Kidney epithelial cell (primary cell): ENCODE measurements around the gene DTNB. TPM values are rescaled to one million over a fixed set of nuclear protein-coding genes. Genes with fewer than 3 reads are reported as not detected.

ENCODE experiments used
- DNase-seq: peaks from one replicate; pipeline ENCODE4 v3.0.0-alpha.2; 2010; ENCODE audit warnings: low read depth
- H3K27me3 ChIP-seq: 2 replicates; pipeline ENCODE4 v1.6.0; 2011; ENCODE audit warnings: low read length; ENCODE audit not compliant: control insufficient read depth, insufficient read depth
- H3K36me3 ChIP-seq: 2 replicates; pipeline ENCODE4 v1.5.1; 2011; ENCODE audit warnings: low read length; ENCODE audit not compliant: control insufficient read depth, insufficient read depth
- H3K4me3 ChIP-seq: 2 replicates; pipeline ENCODE4 v1.5.1; 2011; ENCODE audit warnings: low read depth, mild to moderate bottlenecking, control low read depth, low read length
- total RNA-seq: library from RNA; depleted of rRNA; stranded (reverse); fragments of >200 nt; gene quantifications from 2 replicates; pipeline ENCODE4 v1.2.3, GENCODE V29; 2015
- TF ChIP-seq, protein P1 (sequence below): IDR thresholded peaks from 2 replicates; pipeline ENCODE4 v1.5.1; 2011; ENCODE audit warnings: mild to moderate bottlenecking, moderate library complexity, low read length, control low read depth, inconsistent platforms; ENCODE audit not compliant: insufficient read depth, poor library complexity, severe bottlenecking

The DTNB gene
- total RNA-seq, 1 donor from 2014 or later = 16.9 TPM

DNA sequence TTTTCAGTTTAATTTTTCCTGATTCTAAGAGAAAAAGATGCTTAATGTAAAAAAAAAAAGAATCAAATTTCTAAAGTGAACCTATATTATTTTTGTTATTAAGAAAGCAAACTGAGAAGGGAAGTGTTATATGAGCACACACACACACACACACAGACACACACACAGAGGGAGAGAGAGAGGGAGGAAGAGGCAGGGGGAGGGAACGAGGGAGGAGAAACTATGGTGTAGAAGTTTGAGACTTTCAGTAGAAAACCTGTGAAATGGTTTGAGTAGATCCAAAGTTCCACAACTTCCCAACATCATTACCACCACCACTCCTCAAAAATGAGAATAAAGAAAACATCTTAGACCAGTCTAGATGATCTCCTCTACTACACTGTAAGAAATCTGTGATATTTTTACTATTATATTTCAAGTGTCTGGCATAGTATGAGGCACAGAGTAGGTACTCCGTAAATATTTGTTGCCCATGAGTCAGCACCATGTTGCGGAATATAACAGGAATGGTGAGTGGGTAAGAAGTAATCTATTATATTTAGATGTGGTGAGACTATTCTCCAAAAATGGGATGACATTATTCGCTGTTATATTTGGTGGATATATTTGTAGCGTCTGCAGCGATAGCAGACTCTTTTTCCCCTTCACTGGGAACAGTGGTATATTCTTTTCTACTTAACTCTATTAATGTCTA lies 182.2 kb downstream of the DTNB start:
- TF ChIP-seq, protein P1, sequence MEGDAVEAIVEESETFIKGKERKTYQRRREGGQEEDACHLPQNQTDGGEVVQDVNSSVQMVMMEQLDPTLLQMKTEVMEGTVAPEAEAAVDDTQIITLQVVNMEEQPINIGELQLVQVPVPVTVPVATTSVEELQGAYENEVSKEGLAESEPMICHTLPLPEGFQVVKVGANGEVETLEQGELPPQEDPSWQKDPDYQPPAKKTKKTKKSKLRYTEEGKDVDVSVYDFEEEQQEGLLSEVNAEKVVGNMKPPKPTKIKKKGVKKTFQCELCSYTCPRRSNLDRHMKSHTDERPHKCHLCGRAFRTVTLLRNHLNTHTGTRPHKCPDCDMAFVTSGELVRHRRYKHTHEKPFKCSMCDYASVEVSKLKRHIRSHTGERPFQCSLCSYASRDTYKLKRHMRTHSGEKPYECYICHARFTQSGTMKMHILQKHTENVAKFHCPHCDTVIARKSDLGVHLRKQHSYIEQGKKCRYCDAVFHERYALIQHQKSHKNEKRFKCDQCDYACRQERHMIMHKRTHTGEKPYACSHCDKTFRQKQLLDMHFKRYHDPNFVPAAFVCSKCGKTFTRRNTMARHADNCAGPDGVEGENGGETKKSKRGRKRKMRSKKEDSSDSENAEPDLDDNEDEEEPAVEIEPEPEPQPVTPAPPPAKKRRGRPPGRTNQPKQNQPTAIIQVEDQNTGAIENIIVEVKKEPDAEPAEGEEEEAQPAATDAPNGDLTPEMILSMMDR = no peak
- Histone ChIP-seq H3K36me3 (no peaks in the 10 kb centered on the region), H3K4me3 (no peak overlapping the region), H3K27me3 (no peaks in the 10 kb centered on the region)
- no peak for DNase-seq

DNA sequence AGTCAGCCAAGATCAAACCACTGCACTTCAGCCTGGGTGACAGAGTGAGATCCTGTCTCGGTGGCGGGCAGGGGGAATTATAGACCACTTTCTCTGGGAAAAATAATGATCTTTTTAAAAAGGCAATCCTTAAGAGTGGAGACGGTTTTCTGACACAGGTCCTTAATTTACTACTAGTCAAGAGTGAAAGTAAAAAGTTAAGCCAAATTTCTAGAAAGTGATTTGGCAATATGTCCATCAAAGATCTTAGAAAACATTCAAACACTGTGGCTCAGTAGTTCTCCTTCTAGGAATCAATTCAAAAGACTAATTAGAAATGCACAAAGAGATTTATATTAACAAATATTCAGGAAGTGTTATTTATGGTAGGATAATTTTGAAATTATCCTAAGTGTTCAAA lies 183.2 kb downstream of the DTNB start:
- Histone ChIP-seq H3K27me3 (no peaks in the 10 kb centered on the region), H3K36me3 (no peaks in the 10 kb centered on the region), H3K4me3 (no peak overlapping the region)
- DNase-seq = no peak
- TF ChIP-seq, protein P1 = no peak

DNA sequence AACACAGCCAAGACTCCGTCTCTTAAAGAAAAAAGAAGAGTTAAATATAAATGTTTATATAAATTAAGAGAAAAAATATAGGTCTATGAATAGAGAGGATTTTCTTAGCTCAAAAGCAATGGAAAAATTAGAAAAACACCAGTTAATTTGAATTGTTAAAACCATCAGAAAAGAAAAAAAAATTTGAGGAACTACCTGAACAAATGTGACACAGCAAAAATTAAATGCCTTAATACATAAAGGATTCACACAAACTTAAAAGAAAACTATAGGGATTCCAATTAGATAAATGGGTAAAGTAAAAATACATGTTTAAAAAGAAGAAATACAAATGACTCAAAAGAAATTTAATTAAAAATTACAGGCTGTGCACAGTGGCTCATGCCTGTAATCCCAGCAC lies 183.7 kb downstream of the DTNB start:
- Histone ChIP-seq H3K36me3 (no peaks in the 10 kb centered on the region), H3K4me3 (no peak overlapping the region), H3K27me3 (no peaks in the 10 kb centered on the region)
- TF ChIP-seq, protein P1 = no peak
- DNase-seq = no peak

DNA sequence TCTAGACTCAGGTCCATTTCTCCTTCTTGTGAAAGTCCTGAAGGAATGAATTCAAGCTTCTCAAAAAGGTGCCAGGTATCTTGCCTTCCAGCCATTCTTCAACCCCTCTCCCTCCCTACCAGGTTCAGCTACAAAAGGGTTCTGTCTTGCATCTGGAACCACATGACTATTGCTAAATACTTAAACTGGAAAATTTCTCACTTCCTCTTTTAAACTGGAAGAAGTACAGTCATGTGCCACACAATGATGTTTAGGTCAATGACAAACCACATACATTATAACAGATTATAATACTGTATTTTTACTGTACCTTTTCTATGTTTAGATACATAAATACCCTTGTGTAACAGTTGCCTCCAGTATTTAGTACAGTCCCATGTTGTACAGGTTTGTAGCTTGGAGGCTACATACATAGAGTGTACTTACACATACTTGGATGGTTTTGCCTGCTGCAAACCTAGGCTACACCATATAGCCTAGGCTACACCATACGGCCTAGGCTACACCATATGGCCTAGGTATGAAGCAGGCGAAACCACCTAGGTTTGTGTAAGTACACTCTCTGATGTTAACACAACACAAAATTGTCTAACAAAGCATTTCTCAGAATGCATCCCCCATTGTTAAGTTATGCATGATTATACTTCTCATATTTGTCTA lies 189.6 kb downstream of the DTNB start:
- no peak for DNase-seq
- Histone ChIP-seq H3K27me3 (no peaks in the 10 kb centered on the region), H3K36me3 (no peaks in the 10 kb centered on the region), H3K4me3 (no peak overlapping the region)
- TF ChIP-seq, protein P1 = no peak

DNA sequence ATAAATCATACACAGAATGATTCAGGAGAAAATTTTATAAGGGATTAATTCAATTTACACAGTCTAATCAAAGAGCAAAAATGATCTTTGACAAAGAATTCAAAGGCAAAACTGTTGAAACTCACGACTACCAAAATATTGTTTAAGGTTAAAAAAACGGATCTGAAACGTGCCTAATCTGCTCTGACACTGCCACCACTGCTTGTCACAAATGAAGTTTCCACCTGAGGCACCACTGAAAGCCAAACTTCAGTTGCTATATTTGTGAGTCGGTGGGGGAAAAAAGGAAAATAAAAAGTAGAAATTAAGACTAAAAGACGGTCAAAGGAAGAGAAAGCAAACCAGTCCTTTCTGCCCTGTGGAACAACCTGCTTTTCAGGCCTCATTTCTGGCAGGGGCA lies 191.0 kb downstream of the DTNB start:
- TF ChIP-seq, protein P1 = no peak
- Histone ChIP-seq H3K36me3 (no peaks in the 10 kb centered on the region), H3K4me3 (no peak overlapping the region), H3K27me3 (no peaks in the 10 kb centered on the region)
- DNase-seq = no peak
